Fibroblast of peridontal ligament (primary cell): ENCODE data around the gene FGGY.
"Not testable (repeated sequence)": the region's sequence is repeated elsewhere in the genome, so short reads cannot be mapped to it uniquely, and the experiment has no call there.

Source experiments
- DNase-seq: peaks from one replicate; pipeline ENCODE4 v3.0.0-alpha.2; 2010; ENCODE audit errors: extremely low read depth

The FGGY gene

DNA sequence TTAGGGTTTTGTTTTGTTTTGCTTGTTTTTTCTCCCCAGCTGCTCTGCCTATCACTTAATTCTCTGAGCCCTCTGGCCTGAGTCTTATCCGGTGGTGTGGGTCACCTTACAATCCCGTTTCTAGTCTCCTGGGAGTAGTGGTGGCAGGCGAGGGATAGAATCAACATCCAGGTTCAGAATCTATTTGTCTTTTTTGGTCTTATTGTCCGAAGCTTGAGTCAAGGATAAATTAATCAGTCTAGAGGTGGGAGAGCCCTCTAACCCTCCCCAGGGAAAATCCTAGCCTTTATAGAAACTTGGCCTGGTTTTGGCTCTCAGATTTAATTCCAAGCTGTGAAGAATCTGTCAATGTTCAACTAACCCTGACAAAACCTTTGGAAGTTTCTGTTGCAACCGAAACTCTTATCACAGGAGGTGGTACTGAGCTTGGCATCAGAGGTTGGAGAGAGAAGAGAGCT is 246.3 kb downstream of the FGGY start:
- DNase-seq: no peak

DNA sequence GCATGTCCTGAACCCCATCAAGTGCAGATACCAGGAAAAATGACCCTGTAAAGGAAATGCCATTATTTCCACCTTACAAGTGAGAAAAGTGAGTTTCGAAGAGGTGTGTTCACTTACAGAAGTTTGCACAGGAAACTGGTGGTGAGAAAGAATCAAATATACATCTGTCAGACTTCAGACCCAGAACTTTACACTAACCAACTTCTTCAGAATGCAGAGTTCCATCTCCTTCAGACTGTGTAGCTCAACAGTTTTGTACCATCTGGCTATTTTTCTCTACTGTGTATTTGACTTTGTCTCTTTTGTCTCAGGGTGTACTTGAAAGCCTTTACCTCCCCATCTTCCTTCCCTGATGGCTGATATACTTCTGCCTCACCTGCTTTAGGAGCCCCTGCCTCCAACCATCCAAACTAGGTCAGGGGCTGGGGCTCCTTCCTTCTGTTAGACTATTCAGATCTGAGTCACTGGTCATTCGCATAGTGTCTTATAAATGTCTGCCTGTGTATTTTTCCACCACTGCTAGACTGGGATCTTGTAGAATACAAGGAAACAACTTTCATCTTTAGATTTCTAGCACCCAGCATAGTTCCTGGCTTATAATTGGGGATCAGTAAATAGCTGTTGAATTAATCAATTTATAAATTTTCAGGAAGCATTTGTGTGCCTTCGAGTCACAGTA is 247.9 kb downstream of the FGGY start:
- no peak for DNase-seq

DNA sequence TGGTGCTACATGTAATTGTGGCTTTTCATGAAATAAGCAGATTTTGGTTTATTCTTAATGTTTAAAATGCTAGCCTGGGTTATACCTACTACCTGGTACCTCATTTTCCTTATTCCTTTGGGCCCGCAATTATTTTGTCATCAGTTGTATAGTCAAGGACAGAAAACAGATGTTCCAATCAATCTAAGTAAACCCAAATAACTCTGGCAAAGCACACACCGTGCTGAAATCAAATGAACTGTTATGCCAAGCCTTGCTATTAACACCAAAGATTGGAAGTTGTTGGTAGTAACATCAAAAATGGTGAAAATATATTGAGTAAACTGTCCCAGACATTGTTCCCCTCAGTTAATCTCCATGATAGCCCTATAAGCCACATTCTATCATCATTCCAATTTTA is 248.9 kb downstream of the FGGY start:
- DNase-seq: no peak

DNA sequence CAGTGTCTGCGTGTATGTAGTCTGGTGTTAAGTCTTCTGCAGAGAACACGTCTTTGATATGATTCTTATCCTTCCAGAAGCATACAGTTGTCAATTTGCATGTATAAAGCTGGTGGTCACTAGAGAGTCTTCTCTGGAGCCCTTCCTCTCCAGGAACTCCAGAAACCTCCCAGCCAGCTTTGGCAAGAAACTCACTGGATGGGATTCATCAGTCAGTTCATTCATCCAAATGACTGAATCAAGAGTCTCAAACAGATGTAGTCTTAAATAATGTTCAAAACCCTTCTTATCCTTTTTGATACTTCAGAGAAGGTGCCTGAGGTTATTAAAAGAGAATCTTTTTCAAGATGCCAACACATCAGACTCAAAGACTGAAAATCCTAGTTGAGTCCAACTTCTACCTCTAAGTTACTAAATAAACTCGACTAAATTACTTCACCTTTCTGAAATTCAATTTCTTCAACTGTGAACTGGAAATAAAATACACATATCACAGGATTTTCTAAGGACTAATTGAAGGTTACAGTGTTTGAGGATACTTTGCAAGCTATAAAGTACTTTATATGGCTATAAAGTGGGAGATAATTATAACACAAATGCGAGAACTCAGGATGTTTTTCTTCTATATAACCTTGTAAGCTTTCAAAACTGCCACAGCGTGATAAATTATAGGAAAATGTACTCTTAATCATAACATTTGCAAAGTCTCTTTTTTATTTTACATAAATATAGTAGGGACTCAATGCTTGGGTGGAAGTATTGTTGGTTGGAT is 252.4 kb downstream of the FGGY start:
- peak; percentile 27 for DNase-seq

DNA sequence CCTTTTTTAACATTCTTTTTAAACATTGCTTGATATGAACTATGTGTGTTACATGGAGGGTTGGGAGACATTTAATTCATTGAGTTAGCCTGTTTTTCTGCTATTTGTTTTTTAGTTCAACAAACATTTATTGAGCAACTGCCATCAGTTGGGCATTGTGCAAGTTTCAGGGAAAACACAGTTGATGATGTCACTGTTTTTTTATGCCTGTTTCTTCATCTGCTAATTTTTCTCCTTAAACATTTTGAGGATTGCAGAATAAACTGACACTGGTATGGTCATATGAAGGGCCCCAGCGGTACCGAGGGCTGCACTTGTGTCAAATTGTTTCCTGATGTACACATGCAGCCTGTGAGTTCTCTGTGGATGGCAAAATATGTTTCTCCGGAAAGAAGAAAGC is 253.0 kb downstream of the FGGY start:
- peak; percentile 93 for DNase-seq

DNA sequence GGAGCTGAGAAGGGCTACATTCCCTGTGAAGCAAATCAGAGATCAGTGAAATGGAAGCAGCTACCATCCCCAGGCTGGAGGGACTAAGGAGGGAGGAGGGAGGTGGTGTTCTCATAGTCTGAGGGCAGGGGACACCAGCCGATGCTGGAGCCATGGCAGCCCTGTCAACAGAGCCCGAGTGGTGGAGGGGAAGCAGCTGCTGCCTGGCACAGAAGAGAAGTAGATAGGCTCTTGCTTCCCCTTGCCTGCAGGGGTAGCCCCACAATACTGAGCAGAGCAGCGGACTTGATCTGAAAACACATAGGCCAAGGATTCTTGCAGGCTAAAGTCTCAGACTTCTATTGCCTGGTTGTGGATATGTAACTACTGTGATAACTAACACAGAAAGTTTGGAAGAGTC is 255.1 kb downstream of the FGGY start:
- no peak for DNase-seq

DNA sequence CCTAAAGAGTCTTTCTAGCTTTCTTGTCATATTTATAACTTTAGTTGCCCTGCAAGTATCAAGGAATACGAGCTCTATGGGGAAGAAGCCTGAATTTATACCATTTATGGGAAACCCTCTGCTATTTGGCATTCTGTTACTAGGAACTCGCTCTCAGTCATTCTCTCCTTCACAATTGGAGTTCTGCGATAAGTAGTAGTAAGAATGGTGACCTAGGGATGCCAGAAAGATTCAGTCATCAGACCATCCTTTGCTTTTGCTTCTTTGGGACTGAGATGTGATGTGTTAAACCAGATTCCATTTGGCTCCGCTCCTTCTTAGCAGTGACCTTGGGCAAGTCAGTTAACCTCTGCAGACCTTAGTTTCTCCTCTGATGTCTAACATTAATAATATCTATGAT is 256.5 kb downstream of the FGGY start:
- no peak for DNase-seq

DNA sequence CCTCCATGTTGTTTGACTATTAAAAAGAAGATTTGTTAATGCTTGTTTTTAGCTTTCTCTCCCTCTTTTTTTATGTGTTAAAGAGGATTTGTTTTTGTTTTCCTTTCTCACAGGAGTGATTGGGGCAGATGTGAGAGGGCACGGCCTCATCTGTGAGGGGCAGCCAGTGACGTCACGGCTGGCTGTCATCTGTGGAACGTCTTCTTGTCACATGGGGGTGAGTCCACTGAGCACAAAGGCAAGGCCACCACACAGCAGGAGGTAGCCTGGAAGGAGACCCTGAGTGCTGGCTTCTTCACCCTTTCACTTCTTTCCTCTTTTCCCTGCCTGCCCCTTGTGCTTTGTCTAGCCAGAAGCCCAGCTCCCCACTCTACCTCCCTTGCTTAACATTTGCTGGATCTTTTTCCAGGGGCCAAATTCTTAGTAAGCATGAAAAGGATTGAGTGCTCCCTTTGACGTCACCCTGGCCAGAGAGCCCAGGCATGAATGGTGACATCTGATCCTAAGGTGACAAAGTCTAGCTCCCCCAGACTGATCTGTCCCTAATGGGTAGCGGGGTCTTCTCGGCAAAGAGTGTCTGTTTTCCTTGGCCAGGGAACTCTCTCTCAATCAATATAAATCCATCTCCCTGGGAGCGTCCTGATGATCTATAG is 257.2 kb downstream of the FGGY start:
- no peak for DNase-seq

DNA sequence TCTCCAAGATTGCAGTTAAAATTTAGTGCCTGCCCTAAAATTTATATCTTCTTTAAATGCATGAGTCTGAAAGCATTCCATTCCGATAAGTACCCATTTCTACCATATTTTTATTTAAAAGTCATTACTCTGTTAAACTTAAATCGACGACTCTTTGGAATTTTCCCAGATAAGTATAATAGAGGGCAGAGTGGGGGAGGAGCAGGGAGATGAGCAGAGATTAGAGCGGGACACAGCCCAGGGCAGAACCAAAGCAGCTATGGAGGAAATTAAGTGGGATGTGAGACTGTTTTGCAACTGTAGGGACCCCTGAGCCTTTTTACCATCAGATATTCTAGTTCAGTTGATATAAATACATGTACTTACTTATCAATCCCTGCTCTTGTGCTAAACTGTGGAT is 257.9 kb downstream of the FGGY start:
- no peak for DNase-seq

DNA sequence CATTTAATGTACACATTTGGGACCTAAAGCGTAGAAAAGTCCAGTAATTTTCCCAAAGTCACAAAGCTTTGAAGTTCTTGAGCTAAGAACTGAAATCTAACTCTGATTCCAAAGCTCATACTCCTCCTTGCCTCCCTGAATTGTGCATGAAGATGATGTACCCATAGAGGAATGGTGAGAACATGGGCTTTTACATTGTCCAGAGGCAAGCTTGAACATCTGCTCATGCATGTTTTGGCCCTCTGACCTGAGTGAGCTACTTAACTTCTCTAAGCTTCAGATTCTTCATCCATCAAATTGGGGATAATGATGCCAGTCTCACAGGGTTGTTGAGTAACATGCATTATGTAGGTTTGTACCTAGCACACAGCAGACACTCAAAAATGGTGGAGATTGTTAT is 259.5 kb downstream of the FGGY start:
- no peak for DNase-seq

DNA sequence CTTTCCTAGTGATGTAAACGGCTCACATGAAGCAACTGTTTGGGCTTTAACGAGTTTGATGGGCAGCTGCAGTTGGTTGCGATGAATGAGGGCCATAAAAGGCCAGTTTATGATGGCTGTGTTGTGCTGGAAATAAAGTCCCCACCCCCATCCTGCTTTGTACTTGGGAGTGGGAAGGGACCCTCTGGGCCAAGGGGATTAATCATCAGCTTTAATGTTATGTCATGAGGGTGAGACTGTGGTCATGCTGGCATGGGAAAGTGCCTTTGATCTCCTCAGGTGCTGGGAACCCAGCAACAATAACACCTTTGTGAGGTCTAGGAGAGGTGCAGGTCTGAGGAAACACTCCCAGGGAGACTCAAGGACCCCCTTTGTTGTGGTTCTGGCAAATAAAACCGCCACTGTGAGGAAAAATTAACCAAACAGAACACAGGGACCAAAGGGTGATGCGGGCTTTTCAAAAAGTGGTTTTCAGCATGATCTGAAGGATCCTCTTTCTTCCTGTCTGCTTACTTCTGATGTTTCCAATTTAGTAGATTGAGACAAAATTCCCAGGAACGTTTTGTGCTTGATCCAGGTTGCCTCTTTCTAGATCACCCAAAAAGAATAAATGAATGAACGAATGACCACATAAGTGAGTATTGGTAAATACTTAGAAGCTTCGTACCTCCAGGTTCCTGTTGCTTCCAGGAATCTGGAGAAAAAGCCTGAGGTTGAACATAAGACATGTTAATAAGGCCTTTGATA is 260.1 kb downstream of the FGGY start:
- no peak for DNase-seq

DNA sequence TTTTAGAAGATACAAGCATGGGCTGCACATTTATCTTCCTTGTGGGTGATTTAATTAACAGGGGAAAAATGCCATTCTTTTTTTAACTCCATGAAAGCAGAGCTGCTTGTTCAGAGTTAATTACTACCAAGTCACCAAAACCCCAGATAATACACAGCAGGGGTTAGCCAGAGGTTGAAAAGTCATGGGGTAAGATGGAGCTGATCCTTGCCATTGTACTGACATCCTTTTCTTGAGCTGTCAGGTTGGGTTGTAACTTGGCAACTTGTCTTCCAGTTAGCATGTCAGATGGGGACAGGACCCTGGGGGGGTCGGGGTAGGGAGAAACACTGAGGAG is 260.6 kb downstream of the FGGY start:
- DNase-seq: no peak

DNA sequence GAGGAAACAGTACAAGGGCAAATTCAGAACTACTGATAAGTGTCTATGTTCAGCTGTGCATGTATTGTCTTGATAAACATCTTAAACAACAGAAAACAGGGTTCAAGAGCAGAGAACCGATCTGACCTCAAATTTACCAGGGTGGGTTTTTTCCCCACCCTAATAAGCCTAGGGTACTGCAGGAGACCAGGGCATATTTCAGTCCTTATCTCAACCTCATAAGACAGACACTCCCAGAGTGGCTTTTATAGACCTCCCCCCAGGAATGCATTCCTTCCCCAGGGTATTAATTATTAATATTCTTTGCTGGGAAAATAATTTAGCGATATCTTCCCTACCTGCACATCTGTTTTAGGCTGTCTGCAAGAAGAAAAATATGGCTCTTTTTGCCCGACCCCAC is 261.7 kb downstream of the FGGY start:
- not testable (repeated sequence) for DNase-seq

DNA sequence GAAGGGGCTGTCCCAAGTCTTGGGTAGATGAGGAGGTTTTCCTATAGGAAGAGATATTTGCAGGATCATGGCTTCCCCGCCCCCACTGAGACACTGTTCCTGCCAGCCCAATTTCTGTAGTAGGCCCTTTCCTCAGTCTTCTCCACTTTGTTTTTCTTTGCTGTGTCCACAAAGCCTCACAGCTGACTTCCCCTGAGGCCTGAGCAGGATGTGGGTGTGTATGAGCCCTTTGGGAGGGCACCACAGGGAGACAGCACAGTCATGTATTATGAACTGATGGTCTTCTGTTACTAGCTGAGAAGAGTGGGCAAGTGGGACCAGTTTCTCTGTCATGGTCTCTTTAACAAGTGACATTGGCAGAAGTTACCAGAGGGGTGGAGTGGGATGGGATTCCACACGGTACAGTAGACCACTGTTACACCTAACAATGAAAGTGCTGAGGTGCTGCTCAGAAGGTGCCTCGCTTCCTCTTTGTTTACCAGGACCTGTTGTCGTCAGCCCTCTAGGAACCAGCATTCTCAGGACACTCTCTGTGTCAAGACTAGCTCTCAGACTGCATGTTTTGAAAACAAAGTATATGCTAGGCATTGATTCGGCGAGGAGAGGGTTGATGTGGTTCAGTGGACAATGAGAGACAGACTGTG is 264.0 kb downstream of the FGGY start:
- no peak for DNase-seq

DNA sequence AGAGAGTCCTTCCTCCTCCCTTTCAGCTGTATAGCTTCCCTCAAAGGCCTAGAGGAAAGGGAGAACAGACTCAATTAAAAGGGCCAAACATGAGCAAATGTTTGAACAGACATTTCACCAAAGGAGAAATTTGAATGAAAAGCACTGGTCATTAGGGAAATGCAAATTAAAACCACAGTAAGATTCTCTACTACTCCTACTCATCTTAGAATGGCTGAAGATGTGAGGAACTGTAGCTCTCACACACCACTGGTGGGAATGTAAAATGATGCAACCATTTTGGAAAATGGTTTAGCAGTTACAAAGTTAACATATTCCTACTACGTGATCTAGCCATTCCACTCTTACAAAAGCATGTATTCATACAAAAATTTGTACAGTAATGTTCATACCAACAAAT is 264.9 kb downstream of the FGGY start:
- DNase-seq: peak; percentile 43

DNA sequence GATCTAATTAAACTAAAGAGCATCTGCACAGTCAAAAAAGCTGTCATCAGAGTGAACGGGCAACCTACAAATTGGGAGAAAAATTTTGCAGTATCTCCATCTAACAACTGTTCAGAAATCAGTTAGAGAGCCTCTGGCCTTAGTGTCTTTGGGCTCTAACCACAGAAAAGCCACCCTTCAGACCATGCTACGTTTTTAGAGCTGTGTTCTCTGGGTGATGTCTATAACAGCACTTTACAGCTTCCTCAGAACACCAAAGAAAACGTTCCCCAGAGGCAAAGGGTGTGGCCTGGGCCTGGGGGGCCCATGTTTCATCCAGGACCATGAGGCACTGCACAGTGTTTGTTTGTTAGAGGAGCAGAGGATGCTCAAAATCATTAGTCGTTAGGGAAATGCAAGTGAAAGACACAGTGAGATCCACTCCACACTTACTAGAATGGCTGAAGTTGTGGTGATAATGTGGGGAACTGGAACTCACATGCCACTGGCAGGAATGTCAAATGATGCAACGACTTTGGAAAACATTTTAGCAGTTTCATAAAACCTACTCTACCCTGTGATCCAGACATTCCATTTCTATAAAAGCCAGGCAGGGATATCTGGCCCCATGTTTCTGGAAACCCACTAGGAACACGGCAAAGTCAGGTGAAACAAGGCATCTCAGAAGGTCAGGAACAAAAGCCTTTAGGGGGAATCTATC is 267.4 kb downstream of the FGGY start:
- DNase-seq: peak; percentile 64

DNA sequence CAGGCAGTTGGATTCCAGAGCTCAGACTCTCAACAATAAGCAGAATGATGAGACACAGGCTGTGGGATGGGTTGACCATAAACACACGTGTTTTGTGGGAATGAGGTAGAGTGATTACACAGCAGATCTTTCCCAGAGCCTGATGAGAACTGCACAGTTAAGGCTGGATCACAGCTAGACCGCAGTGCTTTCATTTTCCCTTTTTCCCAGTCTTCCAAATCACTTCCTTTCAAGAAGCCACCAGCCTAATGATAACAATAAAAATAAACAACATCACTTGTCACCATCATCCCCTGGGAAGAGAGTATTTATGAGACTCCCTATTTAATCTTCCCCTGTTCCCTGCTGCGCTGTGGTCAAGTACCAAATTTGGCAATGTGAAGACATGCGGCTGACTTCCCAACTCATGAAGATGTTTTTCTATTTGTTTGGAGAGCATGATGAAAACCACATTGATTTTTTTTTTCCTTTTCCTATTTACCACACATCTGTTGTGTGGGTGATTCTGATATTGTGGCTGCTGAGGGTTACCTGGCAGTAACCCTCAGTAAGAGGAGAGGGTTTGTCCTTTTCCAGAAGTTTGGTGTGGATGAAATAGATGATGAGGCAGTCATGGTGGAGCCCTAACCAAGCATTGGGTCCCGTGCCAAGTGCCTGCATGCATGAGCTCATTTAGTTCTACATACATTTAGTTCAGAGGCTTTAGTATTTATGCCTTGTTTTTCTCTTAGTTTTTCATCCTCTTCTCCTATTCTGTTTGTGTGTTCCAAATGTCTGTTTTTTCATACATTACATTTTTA is 268.9 kb downstream of the FGGY start:
- DNase-seq: peak; percentile 96

DNA sequence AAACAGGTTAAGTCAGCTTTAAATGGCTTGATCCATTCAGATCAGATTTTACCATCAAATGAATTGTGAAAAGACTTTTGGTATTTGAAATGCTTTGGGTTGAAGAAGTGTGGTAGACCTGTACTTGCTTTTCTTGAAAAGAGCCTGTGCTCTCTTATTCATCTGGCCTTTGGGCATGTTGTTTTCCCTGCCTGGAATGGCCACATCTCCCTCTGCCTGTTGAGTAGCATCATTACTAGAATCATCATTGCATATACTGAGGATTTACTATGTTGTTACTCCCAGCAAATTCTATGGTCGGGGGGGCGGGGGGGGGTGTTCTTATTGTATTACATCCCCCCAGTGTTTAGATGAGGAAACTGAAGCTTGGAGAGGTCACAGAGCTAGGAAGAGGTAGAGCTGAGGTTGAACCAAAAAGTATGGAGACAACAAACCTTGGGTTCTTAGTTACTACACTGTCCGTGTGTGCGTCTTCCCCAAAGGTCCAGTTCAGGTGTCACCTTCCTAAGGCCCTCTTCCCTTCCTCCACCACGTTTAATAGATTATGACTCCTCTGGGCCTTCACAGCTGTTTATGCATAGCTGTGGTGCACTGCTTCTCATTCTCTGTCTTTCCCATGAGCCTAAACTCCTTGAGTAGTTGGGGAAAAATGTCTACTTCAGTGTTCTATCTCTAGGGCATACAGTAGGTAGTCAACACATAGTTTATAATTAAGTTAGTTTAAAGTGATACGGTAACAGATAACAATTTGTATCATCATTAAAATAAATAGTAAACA is 271.5 kb downstream of the FGGY start:
- DNase-seq: peak; percentile 63

DNA sequence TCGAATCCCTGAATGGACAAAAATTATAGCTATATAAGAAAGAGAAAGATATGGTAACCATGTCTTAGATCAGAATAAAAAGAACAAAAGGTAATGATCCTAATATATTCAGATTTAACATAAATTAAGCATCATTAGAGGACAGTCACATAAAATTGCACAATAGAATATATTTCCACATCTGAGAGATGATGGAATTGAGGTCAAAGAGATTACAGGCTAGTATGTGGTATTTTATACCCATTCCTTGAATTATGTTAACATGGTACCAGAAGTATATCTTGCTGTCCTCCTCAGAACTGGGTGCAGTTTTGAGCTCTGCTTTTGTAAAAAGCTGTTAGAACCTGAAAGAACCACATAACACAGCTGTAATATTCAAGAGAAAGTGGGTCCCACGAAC is 272.3 kb downstream of the FGGY start:
- no peak for DNase-seq

DNA sequence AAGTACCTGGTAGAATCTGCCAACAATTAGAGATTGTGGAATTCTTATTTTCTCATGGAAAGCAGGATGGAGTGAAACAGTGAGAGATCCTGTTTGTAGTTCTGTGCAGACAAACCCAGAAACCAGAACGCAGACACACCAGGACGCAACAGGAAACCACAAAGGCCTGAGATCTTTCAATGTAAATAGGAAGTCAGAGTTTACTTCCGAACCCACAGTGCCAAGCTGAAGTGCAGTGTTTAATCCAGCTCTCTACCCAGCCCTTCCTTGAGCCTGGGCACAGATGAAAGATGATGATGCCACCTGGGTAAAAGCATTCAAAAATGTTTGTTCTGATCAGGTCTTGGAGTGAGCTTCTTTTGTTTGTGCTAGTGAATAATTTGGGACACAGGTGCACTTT is 273.6 kb downstream of the FGGY start:
- no peak for DNase-seq
